ENCODE data around the gene GTF2IRD1.

- TF ChIP-seq CTCF (IDR thresholded peaks at IDR 0.05; ENCODE audit: poor library complexity) (no peak), EZH2 (IDR thresholded peaks at IDR 0.05; ENCODE audit: borderline replicate concordance) (no peak), EZH2phosphoT487 (IDR thresholded peaks at IDR 0.05; ENCODE audit: low read depth, severe bottlenecking, unreplicated experiment) (no peak)
Measured at GRCh38 chr7:74585844-74586243, 132.1 kb downstream of the GTF2IRD1 start.

All from hepatocyte (in vitro differentiated cells).